Activated naive CD8-positive, alpha-beta T cell treated with anti-CD3 and anti-CD28 coated beads, Interleukin-2, amount 10 ng/mL, durations not matched to agents 7 days and 5 days (primary cell): ENCODE measurements around the gene SEC22C. TPM values are rescaled to one million over a fixed set of nuclear protein-coding genes. Genes with fewer than 3 reads are reported as not detected.

ENCODE experiments used
- ATAC-seq: fragments of 150-1000 bp; cut with Tn5 transposase; one replicate; pipeline ENCODE4 v1.10.0; 2021; ENCODE audit warnings: low read depth, moderate library complexity
- POLR2A ChIA-PET: fragments of 350-600 bp; sonication (Branson Sonifier 250); formaldehyde crosslinking; loops from one replicate; lab custom pipeline; 2021; ENCODE audit warnings: antibody characterized with exemption; lab: Charles Lee
- DNase-seq: peaks from one replicate; pipeline ENCODE4 v3.0.0; 2021
- H3K27ac Mint-ChIP-seq: one replicate; pipeline ENCODE4 v1.8.0; 2022; ENCODE audit warnings: mild to moderate bottlenecking, mixed read lengths
- H3K27me3 Mint-ChIP-seq: one replicate; pipeline ENCODE4 v1.8.0; 2022; ENCODE audit warnings: mild to moderate bottlenecking, moderate library complexity, mixed read lengths
- H3K36me3 Mint-ChIP-seq: one replicate; pipeline ENCODE4 v1.8.0; 2021; ENCODE audit warnings: mild to moderate bottlenecking, mixed read lengths
- H3K4me1 Mint-ChIP-seq: one replicate; pipeline ENCODE4 v1.8.0; 2021; ENCODE audit warnings: mixed read lengths
- H3K4me3 Mint-ChIP-seq: one replicate; pipeline ENCODE4 v1.8.0; 2022; ENCODE audit warnings: mild to moderate bottlenecking, moderate library complexity, mixed read lengths
- H3K9me3 Mint-ChIP-seq: one replicate; pipeline ENCODE4 v1.8.0; 2021; ENCODE audit warnings: mixed read lengths
- total RNA-seq, 2 experiments: library from RNA; stranded (reverse); gene quantifications; one replicate each; pipeline ENCODE4 v1.2.3, GENCODE V29; 2021

SEC22C gene
- total RNA-seq, 2 experiments from 2014 or later, result 52.5 to 53.0 TPM

DNA sequence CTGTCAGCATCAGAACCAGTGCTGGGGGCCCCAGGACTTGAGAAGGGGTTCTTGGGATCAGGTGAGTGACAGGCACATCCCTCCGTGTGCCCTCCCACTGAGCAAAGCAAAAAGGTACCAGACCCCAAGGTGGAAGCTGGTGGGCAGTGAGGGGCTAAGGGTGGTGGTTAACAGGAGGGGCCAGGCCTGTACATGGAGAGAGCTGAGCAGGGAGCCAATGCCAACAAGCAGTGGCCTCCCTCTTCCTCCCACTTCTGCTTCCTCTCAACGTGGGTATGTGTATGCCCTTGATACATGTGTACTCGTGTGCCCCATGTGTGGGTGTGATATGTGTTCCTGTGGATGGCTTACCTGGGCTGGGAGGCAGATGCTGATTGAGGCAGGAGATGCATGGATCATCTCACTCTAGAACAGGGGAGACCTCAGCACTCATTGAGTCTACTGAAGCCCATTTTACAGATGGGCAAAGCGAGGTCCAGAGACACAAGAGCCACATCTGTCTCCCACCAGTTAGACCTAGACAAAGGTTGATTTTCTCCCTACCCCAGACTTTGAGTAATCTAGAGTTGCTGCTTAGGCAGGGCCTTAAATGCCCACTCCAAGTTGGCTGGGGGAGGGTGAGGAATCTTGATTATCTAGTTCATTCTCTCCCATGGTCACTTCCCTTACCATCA lies 78.4 kb downstream of the SEC22C start:
- Mint-ChIP-seq H3K36me3 (no peaks in the 10 kb centered on the region), H3K27me3 (peaks cover 24% of the 10 kb centered on the region), H3K4me3 (peak overlapping the region; percentile 77), H3K9me3 (no peaks in the 10 kb centered on the region), H3K27ac (peak overlapping the region; percentile 44), H3K4me1 (peaks cover 31% of the 10 kb centered on the region)
- peak; percentile 33 for DNase-seq
- ATAC-seq, result no peak
- POLR2A ChIA-PET, result interaction anchor here (2.4 kb wide), 1 partner anchor 23 kb away, joined by 14 read pairs; no protein-coding TSS in a partner anchor

DNA sequence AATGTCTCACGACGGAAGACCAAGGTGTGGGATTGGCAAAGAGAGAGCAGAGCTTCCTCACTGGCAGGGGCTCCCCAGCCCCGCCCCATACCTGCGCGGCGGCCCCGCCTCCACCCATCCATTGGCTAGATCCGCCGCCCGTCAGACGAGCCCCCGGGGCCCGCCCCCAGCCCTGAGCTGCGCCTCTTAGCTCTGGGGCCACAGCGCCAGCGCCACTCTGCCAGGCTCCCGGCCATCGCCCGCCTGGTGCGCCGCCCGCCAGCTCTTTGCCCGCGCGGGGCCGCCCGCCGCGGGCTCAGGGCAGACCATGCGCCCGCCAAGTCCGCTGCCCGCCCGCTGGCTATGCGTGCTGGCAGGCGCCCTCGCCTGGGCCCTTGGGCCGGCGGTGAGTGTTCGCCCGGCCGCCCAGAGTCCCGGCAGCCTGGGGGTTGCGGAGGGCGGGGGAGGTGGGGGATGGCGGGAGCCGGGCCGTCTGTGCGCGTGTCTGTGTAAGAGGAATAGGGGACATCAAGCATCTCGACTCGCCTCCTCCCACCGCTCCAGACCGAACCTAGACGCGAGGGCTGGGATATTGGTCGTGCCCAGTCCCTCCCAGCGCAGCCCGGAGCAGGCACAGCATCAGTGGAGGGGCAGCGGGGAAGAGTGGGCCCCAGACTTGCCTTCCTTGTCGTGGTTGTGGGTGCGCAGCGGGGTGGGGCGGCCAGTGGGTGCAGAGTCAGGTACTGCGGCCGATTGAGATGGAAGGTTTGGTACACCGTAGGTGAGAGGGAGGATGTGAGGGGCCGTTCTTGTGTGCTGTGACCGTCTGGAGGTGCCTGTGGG lies 79.1 kb downstream of the SEC22C start, which contains the start of gene VIPR1:
VIPR1 (plus strand) TSS at position 215 of the 822 bp plus-strand sequence; CDS start at position 308, 93 bp downstream.
- Mint-ChIP-seq H3K27me3 (peaks cover 30% of the 10 kb centered on the region), H3K9me3 (no peaks in the 10 kb centered on the region), H3K27ac (peak within 1 kb of the TSS; percentile 72), H3K4me1 (peaks cover 26% of the 10 kb centered on the region), H3K4me3 (peak within 1 kb of the TSS; percentile 97), H3K36me3 (no peaks in the 10 kb centered on the region)
- DNase-seq (peak; percentile 94), ATAC-seq (peak; percentile 94)
- POLR2A ChIA-PET, result interaction anchor here (0.7 to 2.4 kb wide), 12 partner anchors 9 to 135 kb away, joined by 3 to 14 read pairs (median 4); partner anchors contain the start of gene NKTR

DNA sequence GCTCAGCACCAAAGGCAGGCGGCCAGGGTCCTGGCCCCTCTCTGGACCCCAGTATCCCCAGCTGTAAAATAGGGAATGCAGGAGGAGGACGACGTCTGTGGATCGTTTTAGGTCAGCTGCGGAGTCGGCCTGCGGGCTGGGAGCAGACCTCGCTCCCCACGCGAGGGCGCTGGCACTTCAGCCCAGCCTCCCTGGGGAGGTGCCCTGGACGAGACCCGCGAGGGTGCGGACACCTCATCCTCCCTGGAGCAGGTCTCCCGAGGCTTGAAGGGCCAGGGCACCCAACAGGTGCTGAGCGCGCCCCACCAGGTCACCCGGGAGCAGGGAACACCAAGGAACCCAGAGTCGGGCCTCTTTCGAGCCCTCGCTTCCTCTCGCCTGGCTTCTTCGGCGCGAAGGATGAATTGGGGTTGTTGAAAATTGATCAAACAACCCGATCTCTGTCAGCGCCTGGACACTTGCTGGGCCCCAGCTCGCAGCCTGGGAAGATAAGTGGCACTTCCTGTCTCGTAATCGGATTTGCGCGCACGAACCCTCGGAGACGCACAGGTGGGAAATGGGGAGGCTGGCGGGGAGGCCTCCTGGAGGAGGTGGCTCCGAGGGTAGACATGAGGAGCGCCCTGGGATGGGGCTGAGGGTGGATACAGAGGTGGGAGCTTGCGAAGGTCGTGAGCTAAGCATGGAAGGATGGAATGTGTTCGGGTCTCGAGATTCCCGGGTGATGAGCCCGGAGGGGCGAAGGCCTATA lies 79.9 kb downstream of the SEC22C start:
- peak; percentile 80 for DNase-seq
- POLR2A ChIA-PET, result interaction anchor here (0.7 to 2.4 kb wide), 12 partner anchors 10 to 136 kb away, joined by 3 to 14 read pairs (median 4); partner anchors contain the start of gene NKTR
- Mint-ChIP-seq H3K27ac (peak overlapping the region; percentile 72), H3K36me3 (no peaks in the 10 kb centered on the region), H3K4me3 (peak overlapping the region; percentile 97), H3K9me3 (no peaks in the 10 kb centered on the region), H3K27me3 (peaks cover 36% of the 10 kb centered on the region), H3K4me1 (peaks cover 26% of the 10 kb centered on the region)
- ATAC-seq, result peak; percentile 51

DNA sequence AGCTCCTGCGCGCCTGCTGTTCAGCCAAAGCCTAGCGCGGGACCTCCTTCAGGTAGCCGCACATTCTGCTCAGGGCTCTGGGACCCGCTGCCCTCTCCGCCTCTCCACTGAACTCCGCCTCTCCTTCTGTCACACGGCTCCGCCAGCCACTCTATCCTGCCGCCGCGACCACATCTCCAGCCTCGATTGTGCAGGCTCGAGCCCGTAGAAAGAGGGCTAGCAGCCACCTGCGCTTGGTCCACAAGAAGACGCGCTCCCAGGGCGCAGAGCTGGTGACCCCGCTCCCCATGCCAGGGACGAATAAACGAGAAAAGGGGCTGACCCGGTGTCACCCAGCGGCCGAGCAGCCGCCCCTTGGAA lies 80.5 kb downstream of the SEC22C start:
- DNase-seq, result no peak
- POLR2A ChIA-PET, result interaction anchor here (1.1 to 2.4 kb wide), 5 partner anchors 10 to 36 kb away, joined by 3 to 14 read pairs (median 11); no protein-coding TSS in a partner anchor

DNA sequence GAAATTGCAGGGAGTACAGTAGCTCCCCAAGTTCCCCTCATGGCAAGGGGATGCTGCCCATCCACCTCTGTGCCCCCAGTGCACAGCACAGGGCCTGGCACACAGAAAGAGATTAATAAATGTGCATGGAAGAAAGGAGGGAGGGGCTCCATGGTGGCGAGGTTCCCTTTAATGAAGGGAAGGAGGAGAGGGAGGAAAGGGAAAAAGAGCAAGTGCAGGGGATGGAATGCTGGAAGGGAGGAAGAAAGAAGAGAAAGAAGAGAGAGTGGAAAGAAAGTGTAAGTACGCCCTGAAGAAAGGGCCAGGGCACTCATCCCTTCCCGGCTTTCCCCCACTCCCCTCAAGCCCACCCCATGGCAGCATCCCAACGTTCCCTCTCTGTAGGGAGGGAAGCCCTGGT lies 80.9 kb downstream of the SEC22C start:
- H3K4me1 Mint-ChIP-seq, result peaks cover 30% of the 10 kb centered on the region
- no peak overlapping the region for H3K27ac Mint-ChIP-seq
- POLR2A ChIA-PET, result interaction anchor here (1.9 to 2.2 kb wide), 2 partner anchors 33 to 36 kb away, joined by 11 read pairs; no protein-coding TSS in a partner anchor
- ATAC-seq (no peak), DNase-seq (no peak)
- no peaks in the 10 kb centered on the region for H3K9me3 Mint-ChIP-seq
- no peaks in the 10 kb centered on the region for H3K36me3 Mint-ChIP-seq
- H3K27me3 Mint-ChIP-seq, result peaks cover 42% of the 10 kb centered on the region
- H3K4me3 Mint-ChIP-seq, result peak overlapping the region; percentile 44

More for the DNA sequence above, 80.5 kb downstream of the SEC22C start:
- Mint-ChIP-seq H3K9me3 (no peaks in the 10 kb centered on the region), H3K27me3 (peaks cover 42% of the 10 kb centered on the region), H3K4me1 (peaks cover 30% of the 10 kb centered on the region), H3K36me3 (no peaks in the 10 kb centered on the region), H3K27ac (no peak overlapping the region), H3K4me3 (peak overlapping the region; percentile 97)
- peak; percentile 1 for ATAC-seq

DNA sequence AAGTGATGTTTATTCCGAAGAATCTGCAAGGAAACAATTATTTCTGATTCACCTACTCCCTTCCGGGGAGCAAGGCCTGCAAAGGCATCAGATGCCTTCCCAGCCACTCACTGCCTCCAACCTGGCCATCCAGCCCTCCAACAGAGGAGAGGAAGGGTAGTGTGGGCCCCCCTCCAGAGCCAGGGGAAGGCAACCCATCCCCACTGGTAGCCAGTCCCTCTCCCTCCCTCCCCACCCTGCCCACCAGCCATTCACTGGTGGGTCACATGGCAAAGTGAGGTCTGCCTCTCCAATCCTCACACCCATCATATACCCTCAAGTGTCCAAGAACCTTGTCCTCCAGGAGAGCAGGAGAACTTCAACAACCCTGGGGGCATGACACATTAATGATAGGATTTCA lies 81.7 kb downstream of the SEC22C start:
- Mint-ChIP-seq H3K4me3 (no peak overlapping the region), H3K4me1 (peaks cover 30% of the 10 kb centered on the region), H3K36me3 (no peaks in the 10 kb centered on the region), H3K9me3 (no peaks in the 10 kb centered on the region), H3K27ac (no peak overlapping the region), H3K27me3 (peaks cover 42% of the 10 kb centered on the region)
- POLR2A ChIA-PET, result no interaction called here
- peak; percentile 13 for DNase-seq
- ATAC-seq, result no peak

DNA sequence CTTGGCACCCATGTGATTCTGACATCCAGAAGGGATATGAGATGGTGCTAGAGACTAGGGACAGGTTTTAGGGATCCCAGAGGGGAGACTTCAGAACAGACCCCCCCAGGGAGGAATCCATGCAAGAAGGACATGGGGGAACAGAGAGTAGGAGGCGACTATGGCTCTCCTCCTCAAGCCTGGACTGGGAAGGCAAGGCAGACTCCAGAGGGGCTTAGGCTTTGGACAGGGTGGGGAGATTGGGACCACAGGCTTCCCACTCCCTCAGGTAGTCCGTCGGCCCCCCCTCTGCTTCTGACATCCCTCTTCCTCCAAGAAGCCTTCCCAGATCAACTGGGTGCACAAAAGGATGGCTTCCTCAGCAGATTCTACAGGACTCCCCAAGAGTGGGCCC lies 82.3 kb downstream of the SEC22C start:
- ATAC-seq (no peak), DNase-seq (peak; percentile 16)

DNA sequence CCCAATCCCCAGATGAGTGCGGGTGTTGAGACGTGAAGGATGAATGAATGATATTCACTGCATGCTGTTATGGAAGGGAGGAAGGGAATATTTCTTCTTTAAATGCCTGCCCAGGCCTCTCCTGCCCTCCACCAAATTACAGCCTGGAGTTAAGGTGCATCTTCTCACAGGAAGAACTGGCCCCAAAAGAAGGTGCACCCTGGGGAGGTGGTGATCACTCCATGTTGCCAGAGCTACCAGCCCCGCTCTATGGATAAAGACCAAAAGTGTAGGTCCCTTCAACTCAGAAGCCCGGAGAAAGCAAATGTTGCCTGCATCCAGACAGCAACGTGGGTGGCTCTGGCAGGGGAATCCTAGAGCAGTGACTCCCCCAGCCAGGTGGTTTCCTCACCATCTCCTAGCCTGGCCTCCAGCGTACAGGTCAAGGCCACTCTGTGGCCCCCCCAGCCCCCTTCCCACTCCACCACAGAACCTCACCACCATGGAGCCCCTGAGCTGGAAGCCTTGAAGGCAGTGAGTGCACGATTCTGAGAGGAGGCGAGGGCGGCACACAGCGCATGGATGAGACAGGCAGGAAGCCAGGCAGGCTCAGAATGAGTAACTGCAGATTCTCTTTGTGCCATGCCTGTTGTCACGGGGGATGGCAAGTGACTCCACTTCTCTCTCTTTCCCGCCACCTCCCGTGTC lies 82.8 kb downstream of the SEC22C start:
- Mint-ChIP-seq H3K36me3 (no peaks in the 10 kb centered on the region), H3K27me3 (peaks cover 42% of the 10 kb centered on the region), H3K27ac (no peak overlapping the region), H3K9me3 (no peaks in the 10 kb centered on the region), H3K4me3 (no peak overlapping the region), H3K4me1 (peaks cover 28% of the 10 kb centered on the region)
- POLR2A ChIA-PET, result no interaction called here
- peak; percentile 24 for DNase-seq
- ATAC-seq, result no peak

More for the DNA sequence above, 82.3 kb downstream of the SEC22C start:
- no peaks in the 10 kb centered on the region for H3K36me3 Mint-ChIP-seq
- POLR2A ChIA-PET, result no interaction called here
- peaks cover 42% of the 10 kb centered on the region for H3K27me3 Mint-ChIP-seq
- no peak overlapping the region for H3K27ac Mint-ChIP-seq
- H3K9me3 Mint-ChIP-seq, result no peaks in the 10 kb centered on the region
- no peak overlapping the region for H3K4me3 Mint-ChIP-seq
- H3K4me1 Mint-ChIP-seq, result peaks cover 30% of the 10 kb centered on the region

DNA sequence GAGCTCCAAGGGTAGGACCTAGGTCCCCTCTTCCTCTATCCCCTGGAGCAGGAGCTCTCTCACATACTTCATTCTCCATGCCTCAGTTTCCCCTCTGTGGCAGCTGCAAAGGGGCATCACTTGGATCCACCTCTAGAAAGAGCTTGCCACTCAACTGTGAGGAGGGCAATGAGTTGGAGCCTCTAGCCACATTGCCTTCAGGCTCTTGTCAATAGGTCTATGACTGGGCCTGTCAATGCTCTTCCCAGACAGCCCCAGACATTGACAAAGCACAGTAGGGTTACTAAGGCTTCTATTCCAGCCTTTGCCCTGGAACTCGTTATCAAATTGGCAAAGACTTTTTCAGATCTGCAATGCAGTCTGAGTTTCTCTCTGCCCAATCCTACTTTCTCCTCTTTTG lies 83.7 kb downstream of the SEC22C start:
- peaks cover 42% of the 10 kb centered on the region for H3K27me3 Mint-ChIP-seq

More for the DNA sequence above, 83.7 kb downstream of the SEC22C start:
- H3K4me3 Mint-ChIP-seq, result no peak overlapping the region
- no peaks in the 10 kb centered on the region for H3K9me3 Mint-ChIP-seq
- H3K4me1 Mint-ChIP-seq, result peaks cover 24% of the 10 kb centered on the region
- no peak for ATAC-seq
- H3K36me3 Mint-ChIP-seq, result no peaks in the 10 kb centered on the region
- H3K27ac Mint-ChIP-seq, result no peak overlapping the region
- DNase-seq, result no peak
- POLR2A ChIA-PET, result no interaction called here

Other genes with a start within 250 kb of the SEC22C start
- gene LYZL4, start 171.4 kb downstream of the SEC22C start, total RNA-seq, result not detected
- 10 to 100 TPM; 22.3 to 26.9 TPM for gene VIPR1, start 79.3 kb downstream of the SEC22C start, total RNA-seq
- 10 to 100 TPM; 50.9 to 55.5 TPM for gene SS18L2, start 8.9 kb upstream of the SEC22C start, total RNA-seq
- gene NKTR, start 18.7 kb upstream of the SEC22C start, total RNA-seq, result 100 to 1,000 TPM; 150 to 152 TPM
- 1 to 10 TPM; 1.1 to 1.3 TPM for gene ZBTB47, start 71.7 kb upstream of the SEC22C start, total RNA-seq
- gene KLHL40, start 103.6 kb upstream of the SEC22C start, total RNA-seq, result not detected
- not detected for gene HHATL, start 120.8 kb upstream of the SEC22C start, total RNA-seq
- gene CCDC13, start 191.3 kb upstream of the SEC22C start, total RNA-seq, result under 1 TPM in 1 of 2 experiments, not detected in 1; 0.85 TPM
- 10 to 100 TPM; 40.3 to 44.5 TPM for gene HIGD1A, start 222.5 kb upstream of the SEC22C start, total RNA-seq
- 1 to 10 TPM; 3.7 to 3.9 TPM for gene ACKR2, start 227.5 kb upstream of the SEC22C start, total RNA-seq